ENCODE measurements around the gene C6orf89. TPM values are rescaled to one million over a fixed set of nuclear protein-coding genes. Genes with fewer than 3 reads are reported as not detected.

Gene C6orf89
- total RNA-seq, 1 experiment from 2014 or later: 11.8 TPM

- Histone ChIP-seq H3K23ac (ENCODE audit: insufficient read length, low read depth, low read length) (no peak overlapping the region), H3T11ph (ENCODE audit: low read length) (no peak overlapping the region), H2BK5ac (ENCODE audit: insufficient read length, low read length) (no peak overlapping the region), H3K4ac (ENCODE audit: low read depth, low read length) (no peak overlapping the region), H3K9ac (ENCODE audit: extremely low read depth, insufficient read length, low read length) (no peak overlapping the region), H2AFZ (ENCODE audit: low read length) (no peak overlapping the region), H3K4me2 (ENCODE audit: insufficient read depth, insufficient read length, low read length) (no peak overlapping the region), H3K18ac (ENCODE audit: insufficient read length, low read depth, low read length) (no peak overlapping the region), H4K91ac (ENCODE audit: insufficient read length, low read depth, low read length) (no peak overlapping the region), H4K8ac (replicated peaks; ENCODE audit: insufficient read length, low read depth, low read length) (no peak overlapping the region), H3K56ac (ENCODE audit: insufficient read length, low read depth, low read length) (no peak overlapping the region), H4K5ac (ENCODE audit: insufficient read length, low read depth, low read length) (no peak overlapping the region), H2BK20ac (ENCODE audit: low read depth, low read length, poor library complexity, severe bottlenecking) (no peak overlapping the region), H2AK5ac (ENCODE audit: insufficient read length, low read length) (no peak overlapping the region), H3K9me3 (ENCODE audit: control insufficient read depth, low read depth, low read length) (no peaks in the 10 kb centered on the region), H3K27ac (ENCODE audit: insufficient read length, low read depth, low read length) (no peak overlapping the region), H3K79me2 (ENCODE audit: insufficient read depth, low read length) (no peaks in the 10 kb centered on the region), H3K27me3 (ENCODE audit: insufficient read depth, low read length) (no peaks in the 10 kb centered on the region), H2BK120ac (ENCODE audit: low read depth, low read length, poor library complexity, severe bottlenecking) (no peak overlapping the region), H3K23me2 (ENCODE audit: insufficient read length, low read depth, low read length, poor library complexity, severe bottlenecking) (no peaks in the 10 kb centered on the region), H3K79me1 (ENCODE audit: insufficient read depth, low read depth, low read length, poor library complexity, severe bottlenecking) (no peaks in the 10 kb centered on the region), H3K14ac (ENCODE audit: insufficient read depth, low read length) (no peak overlapping the region), H2BK12ac (ENCODE audit: insufficient read length, low read depth, low read length) (no peak overlapping the region), H4K20me1 (ENCODE audit: control insufficient read depth, insufficient read depth, insufficient read length) (no peaks in the 10 kb centered on the region), H2BK15ac (ENCODE audit: low read depth, low read length) (no peak overlapping the region), H3K4me1 (ENCODE audit: insufficient read depth, low read length) (no peaks in the 10 kb centered on the region)
- H3K9me3 Mint-ChIP-seq: no peaks in the 10 kb centered on the region
- H3K27me3 Mint-ChIP-seq (ENCODE audit: low read depth): no peaks in the 10 kb centered on the region
- H3K4me1 Mint-ChIP-seq: no peaks in the 10 kb centered on the region
- H3K27ac Mint-ChIP-seq: no peak overlapping the region
- WGBS (ENCODE audit: extremely low coverage, insufficient read length, low lambda C conversion rate): no CpG with 5 or more reads among the region's 6 CpGs
- no peak overlapping the region for H3K4me3 Mint-ChIP-seq
- DNase-seq: peak; percentile 44
- peak; percentile 59; the same call in 2 of the 3 replicates for TF ChIP-seq CTCF (conservative IDR thresholded peaks at IDR 0.05)
- H3K36me3 Mint-ChIP-seq (ENCODE audit: insufficient read depth in 1 of 3, low read depth in 3 of 3): 0 out of 7 replicates have a peak, but pooled peaks cover 0 to 6% (median 0%) of the 10 kb centered on the region in 3 experiments
Measured at GRCh38 chr6:36897609-36898008, 11.9 kb downstream of the C6orf89 start.

All from H9 (cell line).